ENCODE measurements around the gene DYNLT1. TPM values are rescaled to one million over a fixed set of nuclear protein-coding genes. Genes with fewer than 3 reads are reported as not detected.
"Not testable (repeated sequence)": the region's sequence is repeated elsewhere in the genome, so short reads cannot be mapped to it uniquely, and the experiment has no call there.

DYNLT1 gene
- total RNA-seq, 2 donors from 2014 or later, result 117 to 157 TPM

GRCh38 chr6:158614606-158615005 is 29.9 kb downstream of the DYNLT1 start:
- not testable (repeated sequence) for H3K27me3 Mint-ChIP-seq; ATAC-seq; H3K4me3 Mint-ChIP-seq; H3K27ac Mint-ChIP-seq; DNase-seq (ENCODE audit: low spot score); H3K9me3 Mint-ChIP-seq
- Mint-ChIP-seq H3K36me3 (peaks cover 36% of the 10 kb centered on the region), H3K4me1 (ENCODE audit: low read depth in 2 of 2) (peaks cover 36 to 39% of the 10 kb centered on the region in 2 donors)

DNA sequence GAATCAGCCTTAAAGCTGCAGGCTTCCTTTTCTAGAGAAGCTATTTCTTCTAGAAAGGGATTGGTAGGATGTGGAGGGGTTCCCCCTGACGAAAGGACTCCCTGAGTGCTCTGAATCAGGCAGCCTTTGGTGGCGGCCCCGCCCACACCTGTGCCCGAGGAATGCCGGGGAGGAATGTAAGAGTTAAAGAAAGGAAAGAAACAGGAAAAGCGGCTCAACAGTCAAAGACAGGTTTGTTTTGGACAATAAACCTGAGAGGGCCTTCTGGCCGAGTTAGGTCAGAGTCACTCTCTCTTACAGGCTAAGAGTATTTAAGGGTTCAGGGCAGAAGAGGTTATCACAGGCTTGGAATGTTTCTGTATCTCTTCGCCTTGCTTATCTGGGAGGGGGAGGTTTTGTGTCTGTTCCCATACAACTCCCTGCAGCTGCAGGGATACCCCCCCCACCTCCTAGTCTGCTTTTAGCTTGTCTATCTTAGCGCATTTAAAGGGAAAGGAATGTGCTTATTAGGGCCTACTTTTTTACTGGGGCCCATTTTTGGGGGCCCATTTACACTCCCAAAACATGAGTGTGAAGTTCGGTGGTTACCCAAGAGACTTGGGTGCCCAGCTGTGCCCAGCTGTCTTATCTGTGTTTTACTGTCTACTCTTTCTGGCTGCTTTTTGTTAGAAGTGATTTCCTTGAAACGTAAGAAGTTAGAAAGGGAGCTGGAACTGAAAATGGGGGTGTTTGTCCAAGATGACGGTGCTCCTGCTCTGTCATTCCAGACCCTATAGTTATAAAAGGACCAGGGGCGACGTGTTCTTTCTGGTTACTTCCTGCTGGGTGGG is 32.8 kb downstream of the DYNLT1 start:
- no peak overlapping the region for H3K4me3 Mint-ChIP-seq
- H3K4me1 Mint-ChIP-seq (ENCODE audit: low read depth in 2 of 2), result peaks cover 12 to 23% of the 10 kb centered on the region in 2 donors
- no peaks in the 10 kb centered on the region for H3K9me3 Mint-ChIP-seq
- H3K36me3 Mint-ChIP-seq, result peaks cover 14% of the 10 kb centered on the region
- ATAC-seq (no peak), DNase-seq (ENCODE audit: low spot score) (no peak)
- peak overlapping the region; percentile 6 to 87 for H3K27ac Mint-ChIP-seq
- H3K27me3 Mint-ChIP-seq, result no peaks in the 10 kb centered on the region

DNA sequence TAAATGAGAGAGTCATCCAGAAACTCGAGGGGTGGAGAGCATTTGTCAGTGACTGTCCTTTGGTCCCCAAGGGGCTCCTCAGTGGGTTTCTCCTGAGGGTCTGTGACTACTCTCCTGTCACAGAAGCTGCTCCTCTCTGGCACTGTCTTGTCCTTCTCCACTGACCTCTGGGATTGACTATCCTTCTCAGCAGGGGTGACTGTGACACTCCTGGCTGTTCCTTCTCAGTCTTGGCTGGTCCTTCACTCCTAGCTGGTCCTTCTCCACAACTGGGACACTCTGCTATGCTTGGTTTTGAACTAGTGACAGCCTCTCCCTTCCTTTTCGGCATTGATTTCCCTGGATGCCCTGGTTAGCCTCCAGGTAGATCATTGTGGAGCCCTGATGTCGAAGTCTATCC is 33.5 kb downstream of the DYNLT1 start:
- Mint-ChIP-seq H3K4me1 (ENCODE audit: low read depth in 2 of 2) (peaks cover 12 to 19% of the 10 kb centered on the region in 2 donors), H3K27ac (peak overlapping the region; percentile 6 to 87), H3K4me3 (no peak overlapping the region), H3K36me3 (peaks cover 14% of the 10 kb centered on the region), H3K9me3 (no peaks in the 10 kb centered on the region), H3K27me3 (no peaks in the 10 kb centered on the region)
- DNase-seq (ENCODE audit: low spot score) (no peak), ATAC-seq (no peak)

DNA sequence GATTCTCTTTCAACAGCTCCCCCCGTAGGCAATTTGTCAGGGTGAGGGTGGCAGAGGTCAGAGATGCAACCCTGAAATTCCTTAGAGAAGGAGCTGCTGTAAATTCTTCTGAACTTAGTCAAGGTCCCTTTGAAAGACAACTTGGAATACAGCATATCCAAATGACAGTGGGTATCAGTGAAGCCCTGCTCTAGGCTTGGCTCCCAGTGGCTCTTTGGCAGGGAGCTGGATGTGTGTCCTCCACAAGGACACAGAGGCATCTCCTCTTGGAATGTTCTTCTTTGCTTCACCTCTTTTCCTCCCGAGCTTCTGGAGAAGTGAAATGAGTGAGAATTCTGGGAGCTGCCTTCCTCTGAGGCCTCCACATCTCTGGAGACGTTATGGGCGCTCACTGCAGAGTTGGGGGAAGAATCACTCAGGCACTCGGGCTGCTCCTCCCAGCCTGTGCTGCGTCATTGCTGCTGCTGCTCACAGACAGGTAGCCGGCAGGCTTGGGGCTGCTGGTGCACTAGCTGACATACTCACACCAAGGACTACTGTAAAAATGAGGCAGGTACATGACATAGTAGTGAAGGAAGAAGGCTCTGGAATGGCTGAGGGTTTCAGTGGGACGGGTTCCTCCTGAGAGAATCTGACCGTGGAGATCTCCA is 34.1 kb downstream of the DYNLT1 start:
- Mint-ChIP-seq H3K4me1 (ENCODE audit: low read depth in 2 of 2) (peaks cover 14 to 19% of the 10 kb centered on the region in 2 donors), H3K27ac (peak overlapping the region in 1 of 2 donors; percentile 87), H3K9me3 (no peaks in the 10 kb centered on the region), H3K36me3 (peaks cover 14% of the 10 kb centered on the region), H3K27me3 (no peaks in the 10 kb centered on the region), H3K4me3 (no peak overlapping the region)
- ATAC-seq (no peak), DNase-seq (ENCODE audit: low spot score) (no peak)

DNA sequence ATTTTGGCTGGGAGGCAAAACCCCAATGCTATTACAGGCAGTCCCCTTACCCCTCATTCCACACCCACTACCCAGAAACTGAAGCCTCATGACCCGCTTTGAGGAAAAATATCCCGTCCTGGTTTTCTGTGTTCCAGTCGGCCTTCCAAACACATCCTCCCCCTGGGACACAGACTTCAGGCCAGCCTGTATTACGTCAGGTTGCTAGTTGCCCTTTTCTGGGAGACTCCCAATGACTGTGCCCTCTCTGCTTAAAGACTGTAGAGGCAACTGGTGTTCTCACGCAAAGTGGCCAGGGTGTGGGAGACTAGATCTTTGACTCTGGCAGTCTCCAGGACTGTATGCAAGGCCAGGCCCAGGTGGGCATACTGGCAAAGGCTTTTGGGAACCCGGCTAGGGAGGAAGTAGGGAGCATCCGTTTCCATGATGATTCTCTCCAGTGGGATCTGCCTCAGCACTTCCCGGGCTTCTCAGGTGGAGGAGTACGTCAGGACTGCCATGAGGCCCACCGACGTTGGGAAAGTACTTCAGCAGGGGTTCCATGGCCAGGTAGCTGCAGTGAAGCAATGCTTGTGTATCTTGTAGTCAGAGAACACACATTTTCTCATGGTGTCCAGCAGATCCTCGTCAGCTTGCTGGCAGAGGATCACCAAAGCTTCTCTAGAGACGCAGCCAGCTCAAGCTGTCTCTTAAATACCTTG is 34.9 kb downstream of the DYNLT1 start:
- no peaks in the 10 kb centered on the region for H3K27me3 Mint-ChIP-seq
- peak overlapping the region in 1 of 2 donors; percentile 87 for H3K27ac Mint-ChIP-seq
- no peaks in the 10 kb centered on the region for H3K9me3 Mint-ChIP-seq
- ATAC-seq, result no peak
- H3K36me3 Mint-ChIP-seq, result peaks cover 8% of the 10 kb centered on the region
- H3K4me1 Mint-ChIP-seq (ENCODE audit: low read depth in 2 of 2), result peaks cover 10 to 14% of the 10 kb centered on the region in 2 donors
- no peak for DNase-seq (ENCODE audit: low spot score)
- no peak overlapping the region for H3K4me3 Mint-ChIP-seq

DNA sequence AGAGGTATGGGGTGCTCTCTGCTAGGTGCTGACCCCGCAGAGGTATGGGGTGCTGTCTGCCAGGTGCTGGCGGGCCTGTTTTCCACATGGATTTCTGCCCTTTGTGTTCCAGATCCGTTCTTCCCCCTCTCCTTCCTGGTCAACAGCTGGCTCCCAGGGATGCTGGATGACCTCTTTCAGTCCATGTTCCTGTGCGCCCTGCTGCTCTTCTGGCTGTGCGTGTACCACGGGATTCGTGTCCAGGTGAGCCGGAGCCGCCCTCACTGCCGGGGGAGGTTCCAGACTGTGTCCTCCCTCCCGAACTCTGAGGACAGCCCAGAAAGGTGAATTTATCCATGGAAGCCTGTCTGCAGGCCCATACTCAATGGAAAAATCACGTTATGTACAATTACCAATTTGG is 36.3 kb downstream of the DYNLT1 start:
- H3K4me3 Mint-ChIP-seq, result no peak overlapping the region
- H3K27me3 Mint-ChIP-seq, result no peaks in the 10 kb centered on the region
- DNase-seq (ENCODE audit: low spot score) (no peak), ATAC-seq (no peak)
- H3K9me3 Mint-ChIP-seq, result no peaks in the 10 kb centered on the region
- peaks cover 21% of the 10 kb centered on the region in 2 donors for H3K4me1 Mint-ChIP-seq (ENCODE audit: low read depth in 2 of 2)
- peaks cover 11% of the 10 kb centered on the region for H3K36me3 Mint-ChIP-seq
- peak overlapping the region in 1 of 2 donors; percentile 77 for H3K27ac Mint-ChIP-seq

GRCh38 chr6:158607411-158608170 is 37.0 kb downstream of the DYNLT1 start:
- H3K9me3 Mint-ChIP-seq, result no peaks in the 10 kb centered on the region
- no peak for DNase-seq (ENCODE audit: low spot score)
- no peaks in the 10 kb centered on the region for H3K27me3 Mint-ChIP-seq
- H3K36me3 Mint-ChIP-seq, result peaks cover 11% of the 10 kb centered on the region
- peaks cover 23 to 26% of the 10 kb centered on the region in 2 donors for H3K4me1 Mint-ChIP-seq (ENCODE audit: low read depth in 2 of 2)
- no peak overlapping the region for H3K4me3 Mint-ChIP-seq
- no peak overlapping the region for H3K27ac Mint-ChIP-seq
- ATAC-seq, result no peak

DNA sequence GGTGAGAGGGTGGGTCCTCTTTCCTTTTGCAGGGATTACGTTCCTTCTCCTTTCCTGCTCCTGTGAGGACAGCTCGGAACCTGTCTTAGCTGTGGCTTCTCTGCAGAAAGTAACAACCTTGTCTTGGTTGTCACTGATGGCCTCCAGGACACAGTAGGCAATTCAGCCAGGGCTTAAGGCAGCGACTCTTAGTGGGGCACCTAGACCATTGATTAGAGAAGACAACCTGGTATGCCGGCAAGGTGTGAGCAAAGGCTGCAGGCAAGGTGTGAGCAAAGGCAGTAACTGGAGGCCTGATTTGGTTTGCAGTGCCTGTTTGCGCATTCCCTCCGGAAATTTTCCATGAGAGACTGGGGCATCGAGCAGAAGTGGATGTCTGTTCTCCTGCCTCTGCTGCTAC is 37.6 kb downstream of the DYNLT1 start:
- Mint-ChIP-seq H3K9me3 (no peaks in the 10 kb centered on the region), H3K36me3 (peaks cover 11% of the 10 kb centered on the region), H3K27ac (no peak overlapping the region), H3K27me3 (no peaks in the 10 kb centered on the region), H3K4me3 (no peak overlapping the region), H3K4me1 (ENCODE audit: low read depth in 2 of 2) (peaks cover 23 to 27% of the 10 kb centered on the region in 2 donors)
- DNase-seq (ENCODE audit: low spot score) (no peak), ATAC-seq (no peak)

DNA sequence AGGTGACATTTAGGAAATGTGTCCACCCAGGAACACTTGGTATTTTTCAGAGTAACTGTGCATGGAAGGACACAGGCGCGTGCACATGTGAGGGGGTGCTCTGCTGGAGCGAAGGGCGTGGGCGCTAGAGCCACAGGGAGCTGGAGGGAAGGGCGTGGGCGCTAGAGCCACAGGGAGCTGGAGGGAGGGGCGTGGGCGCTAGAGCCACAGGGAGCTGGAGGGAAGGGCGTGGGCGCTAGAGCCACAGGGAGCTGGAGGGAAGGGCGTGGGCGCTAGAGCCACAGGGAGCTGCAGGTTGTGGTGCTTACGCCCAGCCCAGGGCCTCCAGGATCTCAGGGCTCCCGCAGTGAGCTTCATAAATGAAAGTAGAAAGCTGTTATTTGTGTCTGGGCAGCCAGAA is 38.5 kb downstream of the DYNLT1 start:
- Mint-ChIP-seq H3K27ac (peak overlapping the region; percentile 68 to 78), H3K4me1 (ENCODE audit: low read depth in 2 of 2) (peaks cover 21 to 22% of the 10 kb centered on the region in 2 donors), H3K36me3 (peaks cover 11% of the 10 kb centered on the region)
- ATAC-seq; H3K4me3 Mint-ChIP-seq; DNase-seq (ENCODE audit: low spot score); H3K27me3 Mint-ChIP-seq; H3K9me3 Mint-ChIP-seq: not testable (repeated sequence)

DNA sequence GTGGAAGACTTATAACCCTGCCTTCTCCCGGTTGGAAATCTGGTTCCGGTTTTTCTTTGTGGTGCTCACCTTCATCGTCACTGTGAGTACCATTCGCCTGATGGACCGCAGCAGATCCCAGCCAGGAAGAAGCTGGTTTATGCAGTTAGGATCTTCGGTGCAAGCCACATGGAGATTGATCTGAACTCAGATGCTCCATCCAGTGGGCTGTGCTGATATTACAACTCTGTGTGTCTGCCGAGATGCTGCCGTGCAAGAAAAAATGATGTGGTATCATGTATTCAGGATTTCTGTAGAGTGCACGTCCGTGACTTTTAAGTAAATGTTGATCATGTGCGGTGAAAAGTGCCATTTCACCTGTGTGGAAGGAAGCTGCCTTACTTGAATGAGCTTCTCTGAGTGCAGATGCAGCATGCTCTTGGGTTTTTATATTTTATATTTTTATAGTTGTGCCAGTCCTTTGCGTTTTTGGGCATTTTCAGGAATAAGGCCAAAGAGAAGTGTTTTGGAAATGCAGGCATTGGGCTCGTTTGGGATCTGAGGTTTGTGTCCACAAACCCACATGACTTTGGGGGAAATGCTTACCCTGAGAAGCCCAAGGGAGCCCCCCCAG is 39.2 kb downstream of the DYNLT1 start:
- Mint-ChIP-seq H3K4me3 (no peak overlapping the region), H3K4me1 (ENCODE audit: low read depth in 2 of 2) (peaks cover 21 to 22% of the 10 kb centered on the region in 2 donors), H3K36me3 (peaks cover 11% of the 10 kb centered on the region), H3K9me3 (no peaks in the 10 kb centered on the region), H3K27ac (peak overlapping the region; percentile 68 to 78), H3K27me3 (no peaks in the 10 kb centered on the region)
- DNase-seq (ENCODE audit: low spot score) (no peak), ATAC-seq (peak in 1 of 2 donors; percentile 56)

- peak overlapping the region; percentile 68 to 78 for H3K27ac Mint-ChIP-seq
- peaks cover 11% of the 10 kb centered on the region for H3K36me3 Mint-ChIP-seq
- H3K27me3 Mint-ChIP-seq, result no peaks in the 10 kb centered on the region
- ATAC-seq (no peak), DNase-seq (ENCODE audit: low spot score) (no peak)
- no peaks in the 10 kb centered on the region for H3K9me3 Mint-ChIP-seq
- H3K4me1 Mint-ChIP-seq (ENCODE audit: low read depth in 2 of 2), result peaks cover 16 to 22% of the 10 kb centered on the region in 2 donors
- H3K4me3 Mint-ChIP-seq, result no peak overlapping the region
Observed at GRCh38 chr6:158604048-158604406, 40.5 kb downstream of the DYNLT1 start.

GRCh38 chr6:158603261-158604047 is 41.1 kb downstream of the DYNLT1 start:
- DNase-seq (ENCODE audit: low spot score) (no peak), ATAC-seq (no peak)
- Mint-ChIP-seq H3K36me3 (peaks cover 11% of the 10 kb centered on the region), H3K9me3 (no peaks in the 10 kb centered on the region), H3K4me1 (ENCODE audit: low read depth in 2 of 2) (peaks cover 14 to 22% of the 10 kb centered on the region in 2 donors), H3K27ac (peak overlapping the region; percentile 68 to 78), H3K27me3 (no peaks in the 10 kb centered on the region), H3K4me3 (no peak overlapping the region)
